ENCODE measurements around the gene RABIF.
"Not testable (repeated sequence)": the region's sequence is repeated elsewhere in the genome, so short reads cannot be mapped to it uniquely, and the experiment has no call there.

RABIF gene

GRCh38 chr1:202888531-202889360, at the start of gene RABIF:
TSS of gene RABIF (minus strand) at chr1:202889149. CDS start at chr1:202889098, 51 bp downstream.
- Mint-ChIP-seq H3K27ac (peak within 1 kb of the TSS; percentile 97), H3K9me3 (no peaks in the 10 kb centered on the region), H3K36me3 (peaks cover 21% of the 10 kb centered on the region), H3K4me1 (peaks cover 31% of the 10 kb centered on the region), H3K27me3 (no peaks in the 10 kb centered on the region), H3K4me3 (peak within 1 kb of the TSS; percentile 90)
- DNase-seq = peak; percentile 98
- CTCF ChIA-PET = interaction anchor here (1.1 kb wide), 1 partner anchor 84 kb away, joined by 3 read pairs; no protein-coding TSS in a partner anchor

GRCh38 chr1:202938287-202938925, 49.5 kb upstream of the RABIF start:
- Mint-ChIP-seq H3K4me3 (no peak overlapping the region), H3K27me3 (peaks cover 23% of the 10 kb centered on the region), H3K4me1 (no peaks in the 10 kb centered on the region), H3K9me3 (no peaks in the 10 kb centered on the region), H3K27ac (no peak overlapping the region), H3K36me3 (peaks cover 25% of the 10 kb centered on the region)
- CTCF ChIA-PET = no interaction called here
- no peak for DNase-seq

GRCh38 chr1:202936409-202936808, 47.5 kb upstream of the RABIF start:
- not testable (repeated sequence) for H3K27ac Mint-ChIP-seq, H3K4me1 Mint-ChIP-seq, H3K4me3 Mint-ChIP-seq, DNase-seq, H3K9me3 Mint-ChIP-seq
- Mint-ChIP-seq H3K27me3 (peaks cover 37% of the 10 kb centered on the region), H3K36me3 (peaks cover 12% of the 10 kb centered on the region)
- CTCF ChIA-PET = interaction anchor here (0.5 kb wide), 1 partner anchor 12 kb away, joined by 3 read pairs; no protein-coding TSS in a partner anchor

DNA sequence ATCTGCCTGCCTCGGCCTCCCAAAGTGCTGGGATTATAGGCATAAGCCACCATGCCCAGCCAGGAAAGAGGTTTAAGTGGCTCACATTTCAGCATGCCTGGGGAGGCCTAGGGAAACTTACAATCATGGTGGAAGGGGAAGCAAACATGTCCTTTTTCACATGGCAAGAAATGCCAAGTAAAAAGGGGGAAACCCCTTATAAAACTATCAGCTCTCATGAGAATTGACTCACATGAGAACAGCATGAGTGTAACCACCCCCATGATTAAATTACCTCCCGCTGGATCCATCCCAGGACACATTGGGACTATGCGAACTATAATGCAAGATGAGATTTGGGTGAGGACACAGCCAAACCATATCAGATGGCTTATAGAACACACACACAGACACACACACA, 46.9 kb upstream of the RABIF start:
- Mint-ChIP-seq H3K4me1 (no peaks in the 10 kb centered on the region), H3K4me3 (no peak overlapping the region), H3K27me3 (peaks cover 37% of the 10 kb centered on the region), H3K27ac (no peak overlapping the region), H3K36me3 (peaks cover 7% of the 10 kb centered on the region), H3K9me3 (peaks cover 2% of the 10 kb centered on the region)
- CTCF ChIA-PET = no interaction called here
- DNase-seq = no peak

DNA sequence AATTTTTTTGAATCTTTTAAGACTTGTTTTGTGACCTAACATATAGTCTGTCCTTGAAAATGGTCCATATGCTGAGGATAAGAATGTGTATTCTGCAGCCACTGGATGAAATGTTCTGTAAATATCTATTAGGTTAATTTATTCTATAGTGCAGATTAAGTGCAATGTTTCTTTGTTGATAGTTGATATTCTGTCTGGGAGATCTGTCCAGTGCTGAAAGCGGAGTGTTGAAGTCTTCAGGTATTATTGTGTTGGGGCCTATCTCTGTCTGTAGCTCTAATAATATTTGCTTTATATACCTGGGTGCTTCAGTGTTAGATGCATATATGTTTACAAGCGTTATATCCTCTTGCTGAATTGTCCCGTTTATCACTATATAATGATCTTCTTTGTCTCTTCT, 45.8 kb upstream of the RABIF start:
- Mint-ChIP-seq H3K27me3 (peaks cover 37% of the 10 kb centered on the region), H3K4me1 (no peaks in the 10 kb centered on the region), H3K27ac (no peak overlapping the region), H3K36me3 (peaks cover 3% of the 10 kb centered on the region), H3K9me3 (peaks cover 2% of the 10 kb centered on the region), H3K4me3 (no peak overlapping the region)
- DNase-seq = no peak
- CTCF ChIA-PET = no interaction called here

DNA sequence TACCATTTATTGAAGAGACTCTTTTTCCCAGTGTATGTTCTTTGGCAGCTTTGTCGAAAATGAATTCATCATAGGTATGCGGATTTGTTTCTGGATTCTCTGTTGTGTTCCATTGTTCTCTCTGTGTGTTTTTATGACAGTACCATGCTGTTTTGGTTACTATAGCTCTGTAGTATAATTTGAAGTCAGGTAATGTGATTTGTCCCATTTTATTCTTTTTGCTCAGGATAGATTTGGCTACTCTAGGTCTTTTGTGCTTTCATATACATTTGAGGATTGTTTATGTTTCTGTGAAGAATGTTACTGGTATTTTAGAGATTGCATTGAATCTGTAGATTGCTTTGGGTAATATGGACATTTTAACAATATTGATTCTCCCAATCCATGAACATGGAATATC, 43.5 kb upstream of the RABIF start:
- DNase-seq = no peak
- Mint-ChIP-seq H3K4me1 (no peaks in the 10 kb centered on the region), H3K27ac (no peak overlapping the region), H3K27me3 (peaks cover 37% of the 10 kb centered on the region), H3K9me3 (peaks cover 2% of the 10 kb centered on the region), H3K4me3 (no peak overlapping the region), H3K36me3 (no peaks in the 10 kb centered on the region)
- CTCF ChIA-PET = no interaction called here

GRCh38 chr1:202926581-202927491, 37.9 kb upstream of the RABIF start, which contains the start of gene KLHL12:
TSS of gene KLHL12 (minus strand) at chr1:202927234. CDS start at chr1:202925162, 2,072 bp downstream.
- peak; percentile 96 for DNase-seq
- Mint-ChIP-seq H3K27me3 (peaks cover 7% of the 10 kb centered on the region), H3K9me3 (no peaks in the 10 kb centered on the region), H3K27ac (peak within 1 kb of the TSS; percentile 96), H3K4me3 (peak within 1 kb of the TSS; percentile 90), H3K36me3 (peaks cover 9% of the 10 kb centered on the region), H3K4me1 (peaks cover 28% of the 10 kb centered on the region)
- CTCF ChIA-PET = interaction anchor here (0.6 to 1.0 kb wide), 4 partner anchors 12 to 353 kb away, joined by 3 to 8 read pairs (median 3); no protein-coding TSS in a partner anchor

GRCh38 chr1:202923533-202923932, 34.6 kb upstream of the RABIF start:
- Mint-ChIP-seq H3K4me1 (peaks cover 28% of the 10 kb centered on the region), H3K4me3 (no peak overlapping the region), H3K36me3 (peaks cover 16% of the 10 kb centered on the region), H3K9me3 (no peaks in the 10 kb centered on the region), H3K27ac (no peak overlapping the region), H3K27me3 (peaks cover 7% of the 10 kb centered on the region)
- no peak for DNase-seq
- CTCF ChIA-PET = interaction anchor here (0.7 kb wide), 1 partner anchor 13 kb away, joined by 3 read pairs; no protein-coding TSS in a partner anchor

- Mint-ChIP-seq H3K36me3 (peaks cover 32% of the 10 kb centered on the region), H3K4me1 (peaks cover 13% of the 10 kb centered on the region), H3K27ac (no peak overlapping the region), H3K9me3 (no peaks in the 10 kb centered on the region), H3K27me3 (no peaks in the 10 kb centered on the region), H3K4me3 (no peak overlapping the region)
- DNase-seq = no peak
- CTCF ChIA-PET = no interaction called here
These were observed 30.7 kb upstream of the RABIF start for GRCh38 chr1:202919615-202920014.

DNA sequence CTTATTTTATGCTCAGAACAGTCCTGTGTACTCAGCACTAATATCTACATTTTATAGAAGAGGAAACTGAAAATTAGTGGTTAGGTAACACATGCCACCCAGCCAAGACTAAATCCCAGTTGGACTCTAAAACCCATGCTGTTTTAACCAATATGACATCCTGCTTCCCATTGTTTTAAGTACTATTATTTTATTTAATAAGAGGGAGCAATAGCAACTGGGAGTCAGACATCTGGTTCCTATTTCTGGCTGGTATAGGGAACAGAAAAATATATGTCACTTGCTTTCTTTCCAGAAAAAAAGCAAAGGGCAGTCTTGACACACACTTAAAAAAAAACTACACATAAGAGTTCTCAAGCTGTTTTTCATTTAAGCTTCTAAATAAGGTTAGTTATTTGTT, 26.2 kb upstream of the RABIF start:
- Mint-ChIP-seq H3K27me3 (no peaks in the 10 kb centered on the region), H3K9me3 (no peaks in the 10 kb centered on the region), H3K4me3 (no peak overlapping the region), H3K27ac (peak overlapping the region; percentile 19), H3K36me3 (peaks cover 52% of the 10 kb centered on the region), H3K4me1 (peaks cover 12% of the 10 kb centered on the region)
- CTCF ChIA-PET = interaction anchor here (1.0 kb wide), 1 partner anchor 12 kb away, joined by 3 read pairs; the partner anchor contains the start of gene KLHL12
- DNase-seq = no peak

- H3K27ac Mint-ChIP-seq, H3K4me3 Mint-ChIP-seq, H3K9me3 Mint-ChIP-seq, DNase-seq, H3K27me3 Mint-ChIP-seq: not testable (repeated sequence)
- CTCF ChIA-PET = interaction anchor here (0.6 kb wide), 1 partner anchor 241 kb away, joined by 3 read pairs; no protein-coding TSS in a partner anchor
- H3K4me1 Mint-ChIP-seq = peaks cover 12% of the 10 kb centered on the region
- H3K36me3 Mint-ChIP-seq = peaks cover 42% of the 10 kb centered on the region
These were observed 23.5 kb upstream of the RABIF start for GRCh38 chr1:202912476-202912875.

DNA sequence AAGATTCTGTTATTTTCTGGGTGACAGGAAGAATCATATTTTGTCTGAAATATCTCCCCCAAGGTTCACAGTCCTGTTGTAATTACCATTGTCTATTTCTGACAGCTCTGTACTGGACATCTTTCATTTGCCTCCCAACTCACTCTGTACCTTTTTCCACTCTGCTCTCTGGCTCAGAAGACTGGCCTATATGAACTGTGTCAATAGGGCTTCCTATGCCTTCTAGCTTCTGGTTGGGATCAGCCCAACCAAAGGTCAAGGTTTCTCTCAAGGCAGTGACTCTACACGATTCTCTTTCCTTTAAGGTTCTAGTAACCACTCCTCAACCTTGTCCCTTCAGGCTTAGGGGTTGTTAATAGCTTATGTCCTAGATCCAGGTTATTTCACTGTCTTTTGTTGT, 20.5 kb upstream of the RABIF start:
- Mint-ChIP-seq H3K9me3 (no peaks in the 10 kb centered on the region), H3K27me3 (no peaks in the 10 kb centered on the region), H3K4me1 (peaks cover 12% of the 10 kb centered on the region), H3K36me3 (peaks cover 39% of the 10 kb centered on the region), H3K4me3 (no peak overlapping the region), H3K27ac (no peak overlapping the region)
- CTCF ChIA-PET = interaction anchor here (1.3 kb wide), 1 partner anchor 89 kb away, joined by 3 read pairs; no protein-coding TSS in a partner anchor
- DNase-seq = no peak

DNA sequence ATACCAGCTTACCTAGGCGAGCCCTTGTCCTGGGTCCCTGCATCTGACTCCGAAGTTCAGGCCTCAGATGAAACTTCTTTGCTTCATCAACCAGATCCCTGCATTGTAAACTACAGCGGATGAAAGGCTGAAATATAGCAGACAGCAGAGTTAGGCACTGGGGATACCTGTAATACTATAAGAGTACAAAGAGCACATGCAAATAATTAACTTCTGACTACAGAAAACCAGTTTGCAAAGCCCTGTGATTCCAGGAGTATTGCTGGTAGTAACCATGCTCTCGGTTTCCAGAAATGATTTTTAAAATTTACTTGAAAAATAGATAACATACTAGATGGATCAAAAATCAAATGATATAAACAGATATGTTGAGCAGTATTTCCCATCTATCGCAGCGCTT, 20.0 kb upstream of the RABIF start:
- Mint-ChIP-seq H3K4me3 (no peak overlapping the region), H3K4me1 (peaks cover 12% of the 10 kb centered on the region), H3K27me3 (no peaks in the 10 kb centered on the region), H3K36me3 (peaks cover 39% of the 10 kb centered on the region), H3K27ac (no peak overlapping the region), H3K9me3 (no peaks in the 10 kb centered on the region)
- CTCF ChIA-PET = interaction anchor here (1.3 kb wide), 1 partner anchor 90 kb away, joined by 3 read pairs; no protein-coding TSS in a partner anchor
- DNase-seq = no peak

GRCh38 chr1:202905331-202905730, 16.4 kb upstream of the RABIF start:
- no peaks in the 10 kb centered on the region for H3K9me3 Mint-ChIP-seq
- peaks cover 18% of the 10 kb centered on the region for H3K36me3 Mint-ChIP-seq

More at GRCh38 chr1:202905331-202905730, 16.4 kb upstream of the RABIF start:
- Mint-ChIP-seq H3K27me3 (no peaks in the 10 kb centered on the region), H3K4me3 (no peak overlapping the region), H3K4me1 (no peaks in the 10 kb centered on the region), H3K27ac (no peak overlapping the region)
- CTCF ChIA-PET = no interaction called here
- no peak for DNase-seq

All from activated naive CD4-positive, alpha-beta T cell treated with anti-CD3 and anti-CD28 coated beads, Interleukin-2, amount 10 ng/mL, durations not matched to agents 7 days and 5 days (primary cell).